IMR-90 (cell line): ENCODE results near the gene RGP1. TPM values are rescaled to one million over a fixed set of nuclear protein-coding genes. Genes with fewer than 3 reads are reported as not detected.

Experiments used
- ATAC-seq: fragments of 200-7000 bp; cut with Tn5 transposase; 2 replicates; pipeline ENCODE4 v1.9.1; 2020; ENCODE audit warnings: low read depth, mild to moderate bottlenecking, moderate library complexity
- BruUV-seq: library from RNA; stranded (reverse); fragments of 400-500 nt; replicated peaks from 2 replicates; lab custom pipeline; 2021; lab: Mats Ljungman, UMichigan
- CTCF ChIA-PET: fragments of 300-600 bp; formaldehyde crosslinking; extraction: SDS; loops from one replicate; lab custom pipeline; 2021; ENCODE audit warnings: antibody characterized with exemption; lab: Yijun Ruan, JAX
- POLR2A ChIA-PET: fragments of 300-600 bp; sonication (Branson Sonifier 250); formaldehyde crosslinking; loops from one replicate; lab custom pipeline; 2022; ENCODE audit warnings: antibody characterized with exemption; ENCODE audit not compliant: unreplicated experiment; lab: Charles Lee
- DNase-seq: peaks from one replicate; pipeline ENCODE4 v3.0.0; 2013
- H2AFZ ChIP-seq: replicated peaks from 2 replicates; pipeline ENCODE3; 2013; ENCODE audit warnings: low read length, mild to moderate bottlenecking; ENCODE audit not compliant: poor library complexity
- H2AK5ac ChIP-seq: 2 replicates; pipeline ENCODE4 v1.6.1; 2013; ENCODE audit warnings: low read depth, low read length, inconsistent platforms
- H2AK9ac ChIP-seq: replicated peaks from 2 replicates; pipeline ENCODE3; 2013; ENCODE audit warnings: mild to moderate bottlenecking, low read depth, low read length, moderate library complexity; ENCODE audit not compliant: poor library complexity
- H2BK120ac ChIP-seq: 2 replicates; pipeline ENCODE4 v1.6.1; 2013; ENCODE audit warnings: low read depth, low read length, inconsistent platforms
- H2BK15ac ChIP-seq: 3 replicates; pipeline ENCODE4 v1.6.1; 2013; ENCODE audit warnings: low read depth, low read length, inconsistent platforms
- H2BK20ac ChIP-seq: 2 replicates; pipeline ENCODE4 v1.6.1; 2013; ENCODE audit warnings: low read depth, mild to moderate bottlenecking, inconsistent platforms, low read length, moderate library complexity
- H2BK5ac ChIP-seq: 2 replicates; pipeline ENCODE4 v1.6.1; 2013; ENCODE audit warnings: mild to moderate bottlenecking, low read depth, low read length, inconsistent platforms; ENCODE audit not compliant: poor library complexity, severe bottlenecking
- H3K14ac ChIP-seq: replicated peaks from 2 replicates; pipeline ENCODE4 v1.6.1; 2013; ENCODE audit warnings: low read depth, low read length, inconsistent platforms
- H3K18ac ChIP-seq: 2 replicates; pipeline ENCODE4 v1.6.1; 2013; ENCODE audit warnings: low read depth, low read length, control low read depth
- H3K23ac ChIP-seq: 2 replicates; pipeline ENCODE4 v1.6.1; 2013; ENCODE audit warnings: low read depth, low read length, inconsistent platforms
- H3K27ac ChIP-seq: 2 replicates; pipeline ENCODE4 v1.5.1; 2013; ENCODE audit warnings: mild to moderate bottlenecking, control low read depth, low read length; ENCODE audit not compliant: insufficient read depth
- H3K27me3 ChIP-seq: 2 replicates; pipeline ENCODE4 v1.6.1; 2013; ENCODE audit warnings: low read length; ENCODE audit not compliant: control insufficient read depth, insufficient read depth
- H3K36me3 ChIP-seq: 2 replicates; pipeline ENCODE4 v1.6.1; 2013; ENCODE audit warnings: low read length, mixed read lengths; ENCODE audit not compliant: control insufficient read depth, insufficient read depth
- H3K4ac ChIP-seq: 2 replicates; pipeline ENCODE4 v1.6.1; 2013; ENCODE audit warnings: low read depth, low read length, inconsistent platforms
- H3K4me1 ChIP-seq: 2 replicates; pipeline ENCODE4 v1.6.1; 2013; ENCODE audit warnings: low read length, mixed read lengths; ENCODE audit not compliant: control insufficient read depth, insufficient read depth
- H3K4me2 ChIP-seq: 2 replicates; pipeline ENCODE4 v1.6.1; 2013; ENCODE audit warnings: low read depth, mild to moderate bottlenecking, control low read depth, low read length, moderate library complexity
- H3K4me3 ChIP-seq: 2 replicates; pipeline ENCODE4 v1.5.1; 2013; ENCODE audit warnings: low read depth, mild to moderate bottlenecking, control low read depth, low read length, moderate library complexity; ENCODE audit not compliant: insufficient read depth
- H3K56ac ChIP-seq: 2 replicates; pipeline ENCODE4 v1.6.1; 2013; ENCODE audit warnings: low read length, inconsistent platforms; ENCODE audit not compliant: insufficient read depth; ENCODE audit errors: extremely low read depth
- H3K79me1 ChIP-seq, 2 experiments: 2 replicates each; pipeline ENCODE4 v1.6.1; 2013; ENCODE audit warnings: low read length in 2 of 2, inconsistent platforms in 1 of 2, low read depth in 1 of 2
- H3K9ac ChIP-seq: 2 replicates; pipeline ENCODE4 v1.6.1; 2013; ENCODE audit warnings: low read depth, low read length, control low read depth
- H3K9me1 ChIP-seq: 2 replicates; pipeline ENCODE4 v1.6.1; 2013; ENCODE audit warnings: low read length, inconsistent platforms; ENCODE audit not compliant: insufficient read depth
- H3K9me3 ChIP-seq: 2 replicates; pipeline ENCODE4 v1.6.1; 2013; ENCODE audit warnings: low read length; ENCODE audit not compliant: control insufficient read depth, insufficient read depth
- H4K20me1 ChIP-seq: 2 replicates; pipeline ENCODE4 v1.6.1; 2013; ENCODE audit warnings: low read length, inconsistent platforms; ENCODE audit not compliant: insufficient read depth
- H4K5ac ChIP-seq: 2 replicates; pipeline ENCODE4 v1.6.1; 2013; ENCODE audit warnings: mild to moderate bottlenecking, low read depth, low read length, control low read depth
- H4K8ac ChIP-seq, 2 experiments: 2 replicates each; pipeline ENCODE4 v1.6.1; 2013; ENCODE audit warnings: low read depth in 2 of 2, low read length in 2 of 2, control low read depth in 1 of 2, inconsistent platforms in 1 of 2
- H4K91ac ChIP-seq: 2 replicates; pipeline ENCODE4 v1.6.1; 2013; ENCODE audit warnings: low read depth, low read length, inconsistent platforms; ENCODE audit not compliant: insufficient read depth
- CEBPB ChIP-seq: IDR thresholded peaks from 2 replicates; pipeline ENCODE4 v1.6.1; 2012; ENCODE audit warnings: low read depth, low read length, improper control_type of control experiment
- CHD1 ChIP-seq: IDR thresholded peaks from 2 replicates; pipeline ENCODE4 v1.6.1; 2012; ENCODE audit warnings: low read depth, low read length, improper control_type of control experiment
- FOS ChIP-seq: fragments of 150-350 bp; IDR thresholded peaks from 2 replicates; pipeline ENCODE4 v1.6.1; 2016; ENCODE audit warnings: low read depth, low read length
- MAFK ChIP-seq: IDR thresholded peaks from 2 replicates; pipeline ENCODE4 v1.6.1; 2012; ENCODE audit warnings: low read depth, low read length, improper control_type of control experiment
- MAZ ChIP-seq: IDR thresholded peaks from 2 replicates; pipeline ENCODE4 v1.6.1; 2012; ENCODE audit warnings: low read depth, mild to moderate bottlenecking, low read length, improper control_type of control experiment, moderate library complexity, borderline replicate concordance
- MXI1 ChIP-seq: IDR thresholded peaks from 2 replicates; pipeline ENCODE4 v1.6.1; 2012; ENCODE audit warnings: low read depth, mild to moderate bottlenecking, low read length, moderate library complexity, borderline replicate concordance
- NFE2L2 ChIP-seq: fragments of 150-350 bp; IDR thresholded peaks from 2 replicates; pipeline ENCODE4 v1.6.1; 2016; ENCODE audit warnings: low read depth, mild to moderate bottlenecking, low read length
- POLR2A ChIP-seq: IDR thresholded peaks from 2 replicates; pipeline ENCODE4 v1.6.1; 2012; ENCODE audit warnings: mild to moderate bottlenecking, low read depth, low read length
- RAD21 ChIP-seq: IDR thresholded peaks from 2 replicates; pipeline ENCODE4 v1.6.1; 2012; ENCODE audit warnings: low read length, improper control_type of control experiment
- RCOR1 ChIP-seq: IDR thresholded peaks from 2 replicates; pipeline ENCODE4 v1.6.1; 2012; ENCODE audit warnings: mild to moderate bottlenecking, low read length, improper control_type of control experiment; ENCODE audit not compliant: insufficient replicate concordance
- RFX5 ChIP-seq: IDR thresholded peaks from 2 replicates; pipeline ENCODE4 v1.8.0; 2012; ENCODE audit warnings: low read depth, mild to moderate bottlenecking, low read length, moderate library complexity
- SMC3 ChIP-seq: fragments of 150-350 bp; IDR thresholded peaks from 2 replicates; pipeline ENCODE4 v1.6.1; 2016; ENCODE audit warnings: low read depth, mild to moderate bottlenecking, antibody characterized with exemption, low read length, moderate library complexity
- WGBS, 2 experiments: methylation state at CpG; one replicate each; pipeline versions ENCODE4 v1.1.5 to v1.1.7; 2013; ENCODE audit warnings: missing lambda C conversion rate in 2 of 2; ENCODE audit not compliant: insufficient read length in 1 of 2; ENCODE audit errors: extremely low coverage in 2 of 2; 5-methylcytosine and 5-hydroxymethylcytosine counted together
- dilution Hi-C: fragments of 300-500 bp; cut with HindIII; formaldehyde crosslinking; loops from one replicate; pipeline ENCODE4 v1.14.3; 2018; ENCODE audit warnings: low sequenced_read_pairs; ENCODE audit not compliant: unreplicated experiment
- in situ Hi-C: fragments of 300-500 bp; cut with MboI; formaldehyde crosslinking; loops from 3 replicates; pipeline ENCODE4 v1.14.3; 2019; ENCODE audit warnings: low sequenced_read_pairs, inconsistent platforms, mixed read lengths
- intact Hi-C: fragments of 100-400 bp; cut with micrococcal nuclease; formaldehyde crosslinking; loops from 2 replicates; pipeline ENCODE4 v1.10.0; 2022
- polyA plus RNA-seq, 3 experiments: library from polyadenylated mRNA; depleted of rRNA; stranded (reverse); fragments of >200 nt; gene quantifications; 2 replicates each; pipeline ENCODE4 v1.2.3, GENCODE V29; 2012; ENCODE audit warnings: low replicate concordance in 1 of 3
- total RNA-seq: library from RNA; depleted of rRNA; stranded (reverse); fragments of >200 nt; gene quantifications from 2 replicates; pipeline ENCODE4 v1.2.3, GENCODE V29; 2012
- TF ChIP-seq, protein P1 (sequence below): conservative IDR thresholded peaks from 2 replicates; pipeline ENCODE4 v1.5.1; 2012; ENCODE audit warnings: mild to moderate bottlenecking, low read depth, low read length, improper control_type of control experiment
- TF ChIP-seq, protein P2 (sequence below): fragments of 150-350 bp; IDR thresholded peaks from 2 replicates; pipeline ENCODE4 v1.6.1; 2016; ENCODE audit warnings: low read depth, mild to moderate bottlenecking, low read length, moderate library complexity, borderline replicate concordance
- TF ChIP-seq, protein P3 (sequence below): fragments of 150-350 bp; IDR thresholded peaks from 2 replicates; pipeline ENCODE4 v1.6.1; 2017; ENCODE audit warnings: mild to moderate bottlenecking, antibody characterized with exemption, low read length, low read depth

The RGP1 gene
- total and polyA plus RNA-seq, 2 of the 4 experiments (the other 2 are of a cell fraction), result 10.2 to 14.3 TPM

DNA sequence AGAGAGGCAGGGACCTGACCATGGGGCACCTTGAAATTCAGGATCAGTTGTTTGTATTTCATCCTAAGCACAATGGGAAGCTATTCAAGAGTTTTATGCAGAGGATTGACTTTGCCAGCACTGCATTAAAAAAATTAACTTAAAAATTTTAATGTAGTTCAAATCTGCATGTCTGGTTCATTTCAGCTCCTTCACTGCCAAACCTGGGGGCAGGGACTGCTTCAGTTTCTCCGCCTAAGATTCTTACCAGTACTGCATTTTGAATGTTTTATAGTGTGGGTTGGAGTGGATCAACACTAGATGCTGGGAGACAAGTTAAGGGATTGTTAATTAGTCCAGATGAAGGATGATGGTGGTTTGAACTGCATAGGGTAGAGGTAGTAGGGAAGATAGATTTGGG, 20.7 kb downstream of the RGP1 start:
- Histone ChIP-seq H3K14ac (no peak overlapping the region), H4K91ac (no peak overlapping the region), H2AFZ (no peak overlapping the region), H3K79me1 (no peaks in the 10 kb centered on the region), H3K4ac (no peak overlapping the region), H2BK5ac (no peak overlapping the region), H3K27me3 (peaks cover 26% of the 10 kb centered on the region), H2BK120ac (no peak overlapping the region), H3K56ac (no peak overlapping the region), H2AK9ac (no peak overlapping the region), H3K18ac (no peak overlapping the region), H3K27ac (no peak overlapping the region), H2BK20ac (no peak overlapping the region), H3K23ac (no peak overlapping the region), H4K5ac (no peak overlapping the region), H2AK5ac (no peak overlapping the region), H3K9ac (no peak overlapping the region), H3K9me3 (no peaks in the 10 kb centered on the region), H4K8ac (no peak overlapping the region), H3K36me3 (no peaks in the 10 kb centered on the region), H3K9me1 (no peaks in the 10 kb centered on the region), H3K4me1 (peaks cover 1% of the 10 kb centered on the region; the same call in 1 of the 2 replicates), H2BK15ac (no peak overlapping the region), H3K4me3 (no peak overlapping the region), H3K4me2 (no peak overlapping the region), H4K20me1 (no peaks in the 10 kb centered on the region)
- POLR2A ChIA-PET, result no interaction called here
- CTCF ChIA-PET, result no interaction called here
- dilution Hi-C loops (no loop called here), intact Hi-C loops (no loop called here), in situ Hi-C loops (no loop called here)
- DNase-seq, result no peak
- TF ChIP-seq, protein P1, sequence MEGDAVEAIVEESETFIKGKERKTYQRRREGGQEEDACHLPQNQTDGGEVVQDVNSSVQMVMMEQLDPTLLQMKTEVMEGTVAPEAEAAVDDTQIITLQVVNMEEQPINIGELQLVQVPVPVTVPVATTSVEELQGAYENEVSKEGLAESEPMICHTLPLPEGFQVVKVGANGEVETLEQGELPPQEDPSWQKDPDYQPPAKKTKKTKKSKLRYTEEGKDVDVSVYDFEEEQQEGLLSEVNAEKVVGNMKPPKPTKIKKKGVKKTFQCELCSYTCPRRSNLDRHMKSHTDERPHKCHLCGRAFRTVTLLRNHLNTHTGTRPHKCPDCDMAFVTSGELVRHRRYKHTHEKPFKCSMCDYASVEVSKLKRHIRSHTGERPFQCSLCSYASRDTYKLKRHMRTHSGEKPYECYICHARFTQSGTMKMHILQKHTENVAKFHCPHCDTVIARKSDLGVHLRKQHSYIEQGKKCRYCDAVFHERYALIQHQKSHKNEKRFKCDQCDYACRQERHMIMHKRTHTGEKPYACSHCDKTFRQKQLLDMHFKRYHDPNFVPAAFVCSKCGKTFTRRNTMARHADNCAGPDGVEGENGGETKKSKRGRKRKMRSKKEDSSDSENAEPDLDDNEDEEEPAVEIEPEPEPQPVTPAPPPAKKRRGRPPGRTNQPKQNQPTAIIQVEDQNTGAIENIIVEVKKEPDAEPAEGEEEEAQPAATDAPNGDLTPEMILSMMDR, result no peak
- TF ChIP-seq RCOR1 (no peak), CEBPB (no peak), MAZ (no peak), FOS (no peak), SMC3 (no peak), MAFK (no peak), RFX5 (no peak), CHD1 (no peak), NFE2L2 (no peak), RAD21 (no peak), POLR2A (no peak), MXI1 (no peak)
- TF ChIP-seq, protein P2, sequence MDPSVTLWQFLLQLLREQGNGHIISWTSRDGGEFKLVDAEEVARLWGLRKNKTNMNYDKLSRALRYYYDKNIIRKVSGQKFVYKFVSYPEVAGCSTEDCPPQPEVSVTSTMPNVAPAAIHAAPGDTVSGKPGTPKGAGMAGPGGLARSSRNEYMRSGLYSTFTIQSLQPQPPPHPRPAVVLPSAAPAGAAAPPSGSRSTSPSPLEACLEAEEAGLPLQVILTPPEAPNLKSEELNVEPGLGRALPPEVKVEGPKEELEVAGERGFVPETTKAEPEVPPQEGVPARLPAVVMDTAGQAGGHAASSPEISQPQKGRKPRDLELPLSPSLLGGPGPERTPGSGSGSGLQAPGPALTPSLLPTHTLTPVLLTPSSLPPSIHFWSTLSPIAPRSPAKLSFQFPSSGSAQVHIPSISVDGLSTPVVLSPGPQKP, result no peak
- TF ChIP-seq, protein P3, sequence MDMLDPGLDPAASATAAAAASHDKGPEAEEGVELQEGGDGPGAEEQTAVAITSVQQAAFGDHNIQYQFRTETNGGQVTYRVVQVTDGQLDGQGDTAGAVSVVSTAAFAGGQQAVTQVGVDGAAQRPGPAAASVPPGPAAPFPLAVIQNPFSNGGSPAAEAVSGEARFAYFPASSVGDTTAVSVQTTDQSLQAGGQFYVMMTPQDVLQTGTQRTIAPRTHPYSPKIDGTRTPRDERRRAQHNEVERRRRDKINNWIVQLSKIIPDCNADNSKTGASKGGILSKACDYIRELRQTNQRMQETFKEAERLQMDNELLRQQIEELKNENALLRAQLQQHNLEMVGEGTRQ, result no peak
- no CpG with 5 or more reads among the region's 1 CpG for WGBS, 2 experiments
- no TSS peak for BruUV-seq
- ATAC-seq, result no peak
